Adrenal gland (tissue), 5 donors: ENCODE measurements around the gene FREM3.

ENCODE experiments used
- POLR2A ChIP-seq, 2 donors: fragments of 450-650 bp; IDR thresholded peaks; one replicate each; pipeline ENCODE4 v1.6.1; 2017; ENCODE audit warnings: antibody characterized with exemption in 2 of 2, mild to moderate bottlenecking in 2 of 2, moderate library complexity in 1 of 2
- TF ChIP-seq, protein P1 (sequence below), 6 experiments: fragments of 450-650 bp in 4 of 6; fragments of 200-600 bp in 2 of 6; sonication (generic) in 1 of 6; IDR thresholded peaks; 1 replicate in 5 of 6; 2 replicates in 1 of 6; pipeline versions ENCODE4 v1.5.1 to v1.8.0; 2016 to 2021; ENCODE audit warnings: antibody characterized with exemption in 6 of 6, mild to moderate bottlenecking in 2 of 6, moderate library complexity in 1 of 6
- donor health status: DM: no; HTN: no; CAD: no.

DNA sequence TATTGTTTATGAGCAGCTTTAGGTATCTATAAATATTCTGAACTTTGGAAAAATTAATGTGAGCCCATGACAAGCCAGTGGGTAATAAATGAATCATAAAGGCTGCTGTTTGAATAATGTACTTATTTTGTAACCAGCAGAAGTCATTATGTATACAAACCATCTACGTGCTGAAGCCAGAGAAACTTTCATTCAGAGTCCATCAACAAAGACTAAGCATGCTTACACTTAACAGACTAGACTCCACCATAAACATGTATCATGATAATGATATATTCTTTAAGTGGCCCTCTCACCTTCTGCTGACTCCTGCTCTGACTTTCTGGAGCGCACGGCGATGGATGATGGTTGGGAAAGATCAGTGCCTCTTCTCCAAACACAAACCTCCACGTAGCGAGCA lies 114.9 kb downstream of the FREM3 start:
- TF ChIP-seq, protein P1, sequence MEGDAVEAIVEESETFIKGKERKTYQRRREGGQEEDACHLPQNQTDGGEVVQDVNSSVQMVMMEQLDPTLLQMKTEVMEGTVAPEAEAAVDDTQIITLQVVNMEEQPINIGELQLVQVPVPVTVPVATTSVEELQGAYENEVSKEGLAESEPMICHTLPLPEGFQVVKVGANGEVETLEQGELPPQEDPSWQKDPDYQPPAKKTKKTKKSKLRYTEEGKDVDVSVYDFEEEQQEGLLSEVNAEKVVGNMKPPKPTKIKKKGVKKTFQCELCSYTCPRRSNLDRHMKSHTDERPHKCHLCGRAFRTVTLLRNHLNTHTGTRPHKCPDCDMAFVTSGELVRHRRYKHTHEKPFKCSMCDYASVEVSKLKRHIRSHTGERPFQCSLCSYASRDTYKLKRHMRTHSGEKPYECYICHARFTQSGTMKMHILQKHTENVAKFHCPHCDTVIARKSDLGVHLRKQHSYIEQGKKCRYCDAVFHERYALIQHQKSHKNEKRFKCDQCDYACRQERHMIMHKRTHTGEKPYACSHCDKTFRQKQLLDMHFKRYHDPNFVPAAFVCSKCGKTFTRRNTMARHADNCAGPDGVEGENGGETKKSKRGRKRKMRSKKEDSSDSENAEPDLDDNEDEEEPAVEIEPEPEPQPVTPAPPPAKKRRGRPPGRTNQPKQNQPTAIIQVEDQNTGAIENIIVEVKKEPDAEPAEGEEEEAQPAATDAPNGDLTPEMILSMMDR (IDR thresholded peaks at IDR 0.05), result no peak
- no peak for TF ChIP-seq POLR2A (IDR thresholded peaks at IDR 0.05)
